NCI-H446 (cell line): ENCODE data around the gene LRCH3.

ENCODE experiments used
- DNase-seq, 2 experiments: peaks; one replicate each; lab custom pipeline; 2025; lab: John Stamatoyannopoulos, UW

LRCH3 gene

GRCh38 chr3:197791113-197791891, at the start of gene LRCH3:
Gene LRCH3 (plus strand): TSS chr3:197791254. CDS start chr3:197791279, 25 bp downstream.
- peak; percentile 87 to 92 for DNase-seq

- DNase-seq: no peak
Observed at GRCh38 chr3:197742787-197743186, 48.3 kb upstream of the LRCH3 start.

GRCh38 chr3:197746209-197746608, 44.8 kb upstream of the LRCH3 start:
- DNase-seq: no peak

- peak in 1 of 2 experiments; percentile 15 for DNase-seq
Observed at GRCh38 chr3:197746801-197747237, 44.2 kb upstream of the LRCH3 start.

GRCh38 chr3:197748597-197749314, 42.3 kb upstream of the LRCH3 start:
- DNase-seq: no peak

- DNase-seq: peak; percentile 47 to 61
Observed at GRCh38 chr3:197749315-197749600, 41.8 kb upstream of the LRCH3 start.

- DNase-seq: peak; percentile 47 to 93
Observed at GRCh38 chr3:197749601-197750395, 41.3 kb upstream of the LRCH3 start, which contains the start of gene FYTTD1. Gene FYTTD1 (plus strand): TSS chr3:197749883. CDS start chr3:197749972, 89 bp downstream.

GRCh38 chr3:197750396-197750831, 40.6 kb upstream of the LRCH3 start:
- DNase-seq: peak in 1 of 2 experiments; percentile 26

- DNase-seq: no peak
Observed at GRCh38 chr3:197750858-197751737, 40.0 kb upstream of the LRCH3 start.

- no peak for DNase-seq
Observed at GRCh38 chr3:197752107-197752506, 38.9 kb upstream of the LRCH3 start.

- DNase-seq: no peak
Observed at GRCh38 chr3:197753263-197753662, 37.8 kb upstream of the LRCH3 start.

- DNase-seq: no peak
Observed at GRCh38 chr3:197756704-197757103, 34.4 kb upstream of the LRCH3 start.

GRCh38 chr3:197758512-197758911, 32.5 kb upstream of the LRCH3 start:
- DNase-seq: no peak

- no peak for DNase-seq
Observed at GRCh38 chr3:197761784-197762183, 29.3 kb upstream of the LRCH3 start.

- no peak for DNase-seq
Observed at GRCh38 chr3:197775317-197775716, 15.7 kb upstream of the LRCH3 start.

GRCh38 chr3:197782230-197782629, 8.8 kb upstream of the LRCH3 start:
- DNase-seq: no peak

GRCh38 chr3:197784019-197784585, 7.0 kb upstream of the LRCH3 start:
- DNase-seq: no peak

- no peak for DNase-seq
Observed at GRCh38 chr3:197787412-197787811, 3.6 kb upstream of the LRCH3 start.

GRCh38 chr3:197789309-197789708, 1.7 kb upstream of the LRCH3 start:
- DNase-seq: no peak

- DNase-seq: no peak
Observed at GRCh38 chr3:197790033-197790432, 1.0 kb upstream of the LRCH3 start.
